Vagina (tissue), 2 donors: ENCODE data around the gene RABL3.

Experiments
- CTCF ChIP-seq, 3 experiments: fragments of 450-650 bp in 2 of 3; fragments of 200-600 bp in 1 of 3; sonication (generic) in 1 of 3; IDR thresholded peaks; one replicate each; pipeline ENCODE4 v1.5.1; 2017 to 2019; ENCODE audit warnings: antibody characterized with exemption in 3 of 3, mild to moderate bottlenecking in 2 of 3, moderate library complexity in 2 of 3
- POLR2A ChIP-seq, 2 donors: fragments of 450-650 bp; IDR thresholded peaks; one replicate each; pipeline ENCODE4 v1.6.1; 2017; ENCODE audit warnings: antibody characterized with exemption in 2 of 2, mild to moderate bottlenecking in 2 of 2, moderate library complexity in 2 of 2
- POLR2AphosphoS5 ChIP-seq, 2 donors: sonication (generic); formaldehyde crosslinking; IDR thresholded peaks; one replicate each; pipeline ENCODE4 v1.9.0; 2017; ENCODE audit warnings: antibody characterized with exemption in 2 of 2, mild to moderate bottlenecking in 2 of 2, low read depth in 1 of 2; ENCODE audit not compliant: insufficient read depth in 1 of 2

DNA sequence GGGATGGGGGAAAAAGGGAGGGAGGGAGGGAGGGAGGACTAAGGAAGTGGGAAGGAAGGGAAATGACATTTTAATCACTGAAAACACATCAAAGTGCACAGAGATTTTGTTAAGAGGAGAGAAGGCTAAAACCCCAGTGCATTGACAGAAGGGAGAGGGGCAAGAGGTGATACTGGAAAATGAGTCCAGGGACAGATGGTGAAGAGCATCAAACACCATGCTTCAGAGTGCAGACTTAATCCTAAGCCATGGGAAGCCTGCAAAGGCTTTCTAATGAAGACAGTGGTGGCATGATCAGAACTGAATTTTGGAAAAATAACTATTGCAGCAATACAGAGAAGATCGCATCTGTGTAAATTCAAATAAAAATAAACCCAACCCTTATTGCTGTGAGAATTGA, 102.1 kb downstream of the RABL3 start:
- TF ChIP-seq CTCF (IDR thresholded peaks at IDR 0.05), result no peak
- TF ChIP-seq POLR2A (IDR thresholded peaks at IDR 0.05), result no peak
- no peak for TF ChIP-seq POLR2AphosphoS5 (IDR thresholded peaks at IDR 0.05; ENCODE audit: insufficient read depth in 1 of 2, low read depth in 1 of 2)
